H1 (cell line): ENCODE data around the gene STX18. TPM values are rescaled to one million over a fixed set of nuclear protein-coding genes. Genes with fewer than 3 reads are reported as not detected.

Source experiments
- CREB1 ChIP-seq: IDR thresholded peaks from 2 replicates; pipeline ENCODE4 v1.6.1; 2012; ENCODE audit warnings: inconsistent platforms
- POU5F1 ChIP-seq: IDR thresholded peaks from 2 replicates; pipeline ENCODE4 v1.6.1; 2011; ENCODE audit warnings: low read depth, mild to moderate bottlenecking, low read length, moderate library complexity
- polyA plus RNA-seq, 7 experiments: library from polyadenylated mRNA; depleted of rRNA in 3 of 7; stranded (reverse) in 5 of 7; unstranded in 2 of 7; fragments of >200 nt in 5 of 7; fragments of 200-250 nt in 2 of 7; gene quantifications; 1 replicate in 5 of 7; 2 replicates in 1 of 7; 4 replicates in 1 of 7; pipeline versions ENCODE4 v1.2.1 to v1.2.3, GENCODE V29; 2011 to 2013; ENCODE audit warnings: missing spikeins in 2 of 7, mixed read lengths in 2 of 7
- total RNA-seq: library from RNA; stranded (reverse); fragmentation: NEBNext Ultra II Directional; extraction: Animal tissue kit (Norgen Biotek cat#: 25700); gene quantifications from 2 replicates; pipeline ENCODE4 v1.2.1, GENCODE V29; 2021

Gene STX18
- total and polyA plus RNA-seq, 2 of the 8 experiments (the other 6 are each of a cell fraction or from before 2014, with no cell fraction given) = 14.6 to 18.3 TPM

DNA sequence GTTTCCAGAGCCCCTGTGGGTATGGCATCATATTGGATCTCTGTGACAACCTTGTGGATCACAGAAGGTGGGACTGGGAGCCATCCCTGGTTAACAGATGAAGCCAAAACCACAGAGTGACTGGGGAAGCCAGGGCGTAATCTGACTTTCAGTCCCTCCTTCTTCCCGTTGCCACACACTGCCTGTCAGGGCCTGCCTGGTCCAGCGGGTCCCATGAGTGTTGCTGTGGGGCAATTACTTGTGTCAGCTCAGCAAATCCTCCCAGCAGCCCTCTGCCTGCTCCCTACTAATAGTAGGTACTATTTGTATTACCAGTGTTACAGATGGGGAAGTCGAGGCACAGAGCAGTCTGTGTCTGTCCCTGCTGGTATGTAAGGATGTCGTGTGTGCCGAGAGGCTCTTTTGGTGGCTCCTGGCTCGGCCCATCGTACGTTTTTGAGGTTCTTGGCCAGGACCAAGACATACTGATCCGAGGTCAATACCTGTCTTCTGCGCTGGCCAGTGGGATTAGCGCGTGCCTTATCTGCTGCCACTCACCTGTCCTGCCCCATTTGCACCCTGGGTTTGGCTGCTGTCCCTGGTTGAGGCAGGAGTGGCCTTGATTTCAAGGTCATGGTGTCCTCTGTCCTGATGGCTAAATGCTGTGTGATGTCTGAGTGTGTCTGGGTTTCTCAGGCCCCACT is 149.2 kb downstream of the STX18 start (continued):
- TF ChIP-seq CREB1 (no peak), POU5F1 (no peak)
